DOHH2 (cell line): Measurements from ENCODE around the gene PSMG3.

Experiments used
- H3F3A ChIP-seq: fragments of 200-600 bp; sonication (generic), shearing (Covaris generic); 2 replicates; pipeline ENCODE4 v1.6.0; 2016; ENCODE audit warnings: antibody characterized with exemption, mild to moderate bottlenecking; ENCODE audit not compliant: control insufficient read depth, insufficient read depth
- H3K27ac ChIP-seq: fragments of 200-600 bp; sonication (generic); 2 replicates; pipeline ENCODE4 v1.5.1; 2014; ENCODE audit warnings: low read depth, mild to moderate bottlenecking, low read length, moderate library complexity
- H3K27me3 ChIP-seq: fragments of 200-600 bp; sonication (generic); 2 replicates; pipeline ENCODE4 v1.6.1; 2014; ENCODE audit warnings: mild to moderate bottlenecking, low read length, mixed read lengths; ENCODE audit not compliant: control insufficient read depth
- H3K36me3 ChIP-seq: fragments of 200-600 bp; sonication (generic); 2 replicates; pipeline ENCODE4 v1.6.1; 2014; ENCODE audit warnings: mild to moderate bottlenecking, low read length, moderate library complexity, mixed read lengths; ENCODE audit not compliant: control insufficient read depth
- H3K4me1 ChIP-seq: fragments of 200-600 bp; sonication (generic); 2 replicates; pipeline ENCODE4 v1.6.1; 2014; ENCODE audit warnings: mild to moderate bottlenecking, low read length, mixed read lengths; ENCODE audit not compliant: control insufficient read depth
- H3K4me2 ChIP-seq: fragments of 200-600 bp; sonication (generic); 2 replicates; pipeline ENCODE4 v1.6.0; 2014; ENCODE audit warnings: mild to moderate bottlenecking, low read length, moderate library complexity
- H3K4me3 ChIP-seq: fragments of 200-600 bp; sonication (generic); 2 replicates; pipeline ENCODE4 v1.5.1; 2014; ENCODE audit warnings: mild to moderate bottlenecking, low read length, mixed read lengths
- H3K79me2 ChIP-seq: fragments of 200-600 bp; sonication (generic); 2 replicates; pipeline ENCODE4 v1.6.1; 2014; ENCODE audit warnings: mild to moderate bottlenecking, low read length, mixed read lengths; ENCODE audit not compliant: control insufficient read depth
- H3K9me2 ChIP-seq: fragments of 200-600 bp; sonication (generic); replicated peaks from 2 replicates; pipeline ENCODE4 v1.6.1; 2014; ENCODE audit warnings: mild to moderate bottlenecking, low read length, mixed read lengths; ENCODE audit not compliant: control insufficient read depth
- H3K9me3 ChIP-seq: fragments of 200-600 bp; sonication (generic); 2 replicates; pipeline ENCODE4 v1.6.1; 2014; ENCODE audit warnings: antibody characterized with exemption, low read length, mixed read lengths; ENCODE audit not compliant: control insufficient read depth, insufficient read depth
- H4K20me1 ChIP-seq: fragments of 200-600 bp; sonication (generic); 2 replicates; pipeline ENCODE4 v1.6.0; 2014; ENCODE audit warnings: low read depth, mild to moderate bottlenecking, antibody characterized with exemption, low read length, moderate library complexity; ENCODE audit not compliant: control insufficient read depth, insufficient read depth
- CTCF ChIP-seq: fragments of 200-600 bp; sonication (generic); IDR thresholded peaks from one replicate; pipeline ENCODE4 v1.5.1; 2014; ENCODE audit warnings: antibody characterized with exemption, mild to moderate bottlenecking, low read depth, low read length; ENCODE audit not compliant: poor library complexity, severe bottlenecking
- EZH2phosphoT487 ChIP-seq: fragments of 200-600 bp; sonication (generic); IDR thresholded peaks from 2 replicates; pipeline ENCODE4 v1.6.1; 2017; ENCODE audit warnings: borderline replicate concordance, mild to moderate bottlenecking, antibody characterized with exemption, low read length, moderate library complexity, mixed read lengths

Gene PSMG3

GRCh38 chr7:1563981-1564602 lies 5.7 kb downstream of the PSMG3 start:
- TF ChIP-seq EZH2phosphoT487: no peak
- no peak for TF ChIP-seq CTCF
- no peak overlapping the region for H3K4me3 ChIP-seq
- no peaks in the 10 kb centered on the region for H4K20me1 ChIP-seq
- H3K9me3 ChIP-seq: no peaks in the 10 kb centered on the region
- no peak overlapping the region for H3K27ac ChIP-seq
- 0 out of 2 replicates have a peak, but pooled peaks cover 4% of the 10 kb centered on the region for H3F3A ChIP-seq
- H3K79me2 ChIP-seq: peaks cover 17% of the 10 kb centered on the region
- H3K9me2 ChIP-seq: no peaks in the 10 kb centered on the region
- no peak overlapping the region for H3K4me2 ChIP-seq
- H3K27me3 ChIP-seq: no peaks in the 10 kb centered on the region
- H3K36me3 ChIP-seq: peaks cover 25% of the 10 kb centered on the region
- H3K4me1 ChIP-seq: peaks cover 7% of the 10 kb centered on the region

GRCh38 chr7:1562597-1563051 lies 7.2 kb downstream of the PSMG3 start:
- TF ChIP-seq CTCF (no peak), EZH2phosphoT487 (no peak)
- Histone ChIP-seq H3K79me2 (peaks cover 5% of the 10 kb centered on the region; the same call in 1 of the 2 replicates), H3K4me3 (no peak overlapping the region), H3K9me3 (no peaks in the 10 kb centered on the region), H3K27ac (no peak overlapping the region), H3K36me3 (peaks cover 21% of the 10 kb centered on the region), H3K9me2 (no peaks in the 10 kb centered on the region), H3K27me3 (no peaks in the 10 kb centered on the region), H3K4me2 (no peak overlapping the region), H3K4me1 (0 out of 2 replicates have a peak, but pooled peaks cover 3% of the 10 kb centered on the region), H3F3A (0 out of 2 replicates have a peak, but pooled peaks cover 4% of the 10 kb centered on the region), H4K20me1 (no peaks in the 10 kb centered on the region)

GRCh38 chr7:1562116-1562515 lies 7.7 kb downstream of the PSMG3 start:
- H3K9me3 ChIP-seq: no peaks in the 10 kb centered on the region
- H3K27me3 ChIP-seq: no peaks in the 10 kb centered on the region
- H3K4me1 ChIP-seq: 0 out of 2 replicates have a peak, but pooled peaks cover 3% of the 10 kb centered on the region
- 0 out of 2 replicates have a peak, but pooled peaks cover 2% of the 10 kb centered on the region for H3F3A ChIP-seq
- no peaks in the 10 kb centered on the region for H4K20me1 ChIP-seq
- peaks cover 2% of the 10 kb centered on the region; the same call in 1 of the 2 replicates for H3K79me2 ChIP-seq
- H3K4me2 ChIP-seq: no peak overlapping the region
- no peaks in the 10 kb centered on the region for H3K9me2 ChIP-seq
- TF ChIP-seq EZH2phosphoT487 (no peak), CTCF (no peak)
- no peak overlapping the region for H3K27ac ChIP-seq
- H3K36me3 ChIP-seq: peaks cover 16% of the 10 kb centered on the region
- no peak overlapping the region for H3K4me3 ChIP-seq
